ENCODE data around the gene SPATA2L.

Gene SPATA2L

GRCh38 chr16:89701425-89702406 lies at the start of gene SPATA2L:
Gene SPATA2L (minus strand): TSS chr16:89701705. CDS start chr16:89701232, 473 bp downstream.
- H3K4me3 ChIP-seq (ENCODE audit: low read depth, low read length): peak within 1 kb of the TSS; percentile 60
- no peak for TF ChIP-seq CTCF (IDR thresholded peaks at IDR 0.05; ENCODE audit: low read depth, low read length)

- no peak for TF ChIP-seq CTCF (IDR thresholded peaks at IDR 0.05; ENCODE audit: low read depth, low read length)
- H3K4me3 ChIP-seq (ENCODE audit: low read depth, low read length): no peak overlapping the region
Observed at GRCh38 chr16:89749637-89750036, 48.1 kb upstream of the SPATA2L start.

GRCh38 chr16:89748921-89749320 lies 47.4 kb upstream of the SPATA2L start:
- no peak for TF ChIP-seq CTCF (IDR thresholded peaks at IDR 0.05; ENCODE audit: low read depth, low read length)

GRCh38 chr16:89748076-89748475 lies 46.6 kb upstream of the SPATA2L start:
- no peak overlapping the region for H3K4me3 ChIP-seq (ENCODE audit: low read depth, low read length)
- no peak for TF ChIP-seq CTCF (IDR thresholded peaks at IDR 0.05; ENCODE audit: low read depth, low read length)

More at GRCh38 chr16:89748921-89749320, 47.4 kb upstream of the SPATA2L start:
- no peak overlapping the region for H3K4me3 ChIP-seq (ENCODE audit: low read depth, low read length)

GRCh38 chr16:89746043-89746442 lies 44.5 kb upstream of the SPATA2L start:
- no peak for TF ChIP-seq CTCF (IDR thresholded peaks at IDR 0.05; ENCODE audit: low read depth, low read length)
- H3K4me3 ChIP-seq (ENCODE audit: low read depth, low read length): no peak overlapping the region

GRCh38 chr16:89744813-89745212 lies 43.3 kb upstream of the SPATA2L start:
- TF ChIP-seq CTCF (IDR thresholded peaks at IDR 0.05; ENCODE audit: low read depth, low read length): no peak
- H3K4me3 ChIP-seq (ENCODE audit: low read depth, low read length): no peak overlapping the region

GRCh38 chr16:89742948-89743347 lies 41.4 kb upstream of the SPATA2L start:
- no peak overlapping the region for H3K4me3 ChIP-seq (ENCODE audit: low read depth, low read length)
- no peak for TF ChIP-seq CTCF (IDR thresholded peaks at IDR 0.05; ENCODE audit: low read depth, low read length)
